CD4-positive, alpha-beta T cell treated with Interleukin-21 for 1 hour (primary cell): ENCODE data around the gene CHP1.
"Not testable (repeated sequence)": the region's sequence is repeated elsewhere in the genome, so short reads cannot be mapped to it uniquely, and the experiment has no call there.

ENCODE experiments used
- DNase-seq: peaks from one replicate; pipeline ENCODE4 v3.0.0-alpha.2; 2020

CHP1 gene

DNA sequence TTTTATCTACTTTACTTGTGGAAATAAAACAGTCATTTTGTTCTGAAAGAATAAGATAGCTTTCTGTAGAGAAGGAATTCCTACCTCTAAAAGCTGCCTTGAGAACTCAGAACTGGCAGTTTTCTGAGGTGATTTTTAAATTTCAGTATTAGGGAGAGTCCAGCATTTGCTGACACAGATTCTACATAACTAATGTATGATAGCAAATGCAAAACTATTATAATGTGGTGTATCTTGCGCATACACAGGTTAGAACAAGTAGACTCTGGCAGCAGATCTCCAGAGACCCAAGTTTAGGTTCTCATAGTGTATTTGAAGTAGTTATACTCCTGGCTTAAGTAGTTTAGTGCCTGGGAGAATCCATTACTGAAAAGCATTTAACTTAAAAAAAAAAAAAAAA lies 70.5 kb downstream of the CHP1 start:
- no peak for DNase-seq

DNA sequence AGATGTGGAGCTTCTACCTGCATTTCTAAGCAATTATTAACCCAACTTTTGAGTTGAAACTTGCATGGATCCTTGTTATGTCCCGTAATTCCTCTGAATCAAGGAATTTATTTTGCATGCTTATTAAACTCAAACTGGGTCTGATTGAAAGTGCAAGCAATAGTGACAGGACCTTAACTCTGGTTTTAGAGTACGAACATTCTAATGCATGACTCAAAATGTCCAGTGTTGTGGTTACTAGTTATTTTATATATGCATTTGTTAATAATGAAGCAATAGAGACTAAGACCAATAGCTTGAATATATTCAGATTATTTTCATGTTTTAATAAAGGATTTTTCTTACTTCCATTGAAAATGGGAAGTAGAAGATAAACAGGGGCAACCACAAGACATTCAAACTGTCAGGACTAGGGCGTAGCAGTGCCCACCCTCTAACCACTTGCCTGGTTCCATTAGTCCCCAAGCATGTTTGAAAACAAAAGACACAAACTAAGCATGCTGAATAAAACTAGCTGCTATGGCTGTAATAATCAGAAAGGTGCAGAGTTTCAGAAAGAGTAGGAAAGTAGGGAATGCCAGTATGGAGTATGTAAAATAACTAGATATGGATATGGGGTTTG lies 73.2 kb downstream of the CHP1 start:
- no peak for DNase-seq

GRCh38 chr15:41307679-41308078 lies 76.6 kb downstream of the CHP1 start:
- no peak for DNase-seq

DNA sequence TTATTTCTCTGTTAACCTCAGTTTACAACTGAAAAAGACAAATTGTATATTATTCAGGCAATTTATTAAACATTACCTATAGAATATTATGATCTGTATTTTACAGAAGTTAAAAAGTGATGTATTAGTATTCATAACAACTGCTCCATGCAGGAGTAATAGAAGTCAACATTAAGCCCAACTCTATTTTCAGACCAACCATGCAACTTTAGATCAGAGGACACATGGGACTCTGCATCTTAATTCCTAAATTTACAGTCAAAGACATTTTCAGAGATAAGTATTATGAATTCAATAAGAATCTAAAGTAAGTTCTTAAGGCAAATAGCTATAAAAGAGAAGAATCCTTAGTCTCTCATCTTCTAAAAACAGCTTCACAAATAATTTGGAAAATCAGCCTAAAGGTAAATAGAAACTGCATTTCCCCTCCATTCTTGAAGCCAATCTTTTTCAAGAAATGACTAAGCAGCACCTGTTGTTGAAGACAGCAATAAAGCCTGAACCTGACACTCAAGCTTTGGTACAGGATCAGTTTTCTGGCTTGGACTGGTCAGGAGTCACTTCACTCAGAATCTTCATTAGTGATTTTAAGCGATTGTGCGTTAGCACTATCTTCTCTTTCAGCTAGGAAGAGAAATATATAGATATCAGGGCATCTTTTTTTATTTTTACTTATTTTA lies 78.3 kb downstream of the CHP1 start:
- no peak for DNase-seq

- DNase-seq, result not testable (repeated sequence)
Measured at GRCh38 chr15:41320805-41321330, 89.8 kb downstream of the CHP1 start.

GRCh38 chr15:41323611-41324010 lies 92.5 kb downstream of the CHP1 start:
- no peak for DNase-seq

GRCh38 chr15:41331281-41331680 lies 100.2 kb downstream of the CHP1 start:
- DNase-seq, result no peak
